Adrenal gland (tissue), 12 donors: ENCODE measurements around the gene PEF1. TPM values are rescaled to one million over a fixed set of nuclear protein-coding genes. Genes with fewer than 3 reads are reported as not detected.

ENCODE experiments used
- DNase-seq, 7 donors: peaks; one replicate each; pipeline ENCODE4 v3.0.0-alpha.2; 2019 to 2020
- H3K27ac ChIP-seq, 5 donors: fragments of 200-600 bp; sonication (generic) in 4 of 5; 1 replicate in 3 of 5; 2 replicates in 2 of 5; pipeline versions ENCODE4 v1.5.1 to v1.8.0; 2016 to 2020; ENCODE audit warnings: mild to moderate bottlenecking in 1 of 5
- H3K27me3 ChIP-seq: fragments of 200-600 bp; 2 replicates; pipeline ENCODE4 v1.8.0; 2021
- H3K36me3 ChIP-seq, 2 donors: fragments of 200-600 bp; replicated peaks in 1 of 2; 1 replicate in 1 of 2; 2 replicates in 1 of 2; pipeline versions ENCODE4 v1.5.1 to v1.8.0; 2018 to 2022
- H3K4me1 ChIP-seq, 2 donors: fragments of 200-600 bp; replicated peaks in 1 of 2; 1 replicate in 1 of 2; 2 replicates in 1 of 2; pipeline versions ENCODE4 v1.5.1 to v1.8.0; 2018 to 2021
- H3K4me3 ChIP-seq, 4 donors: fragments of 200-600 bp; sonication (generic) in 3 of 4; one replicate each; pipeline ENCODE4 v1.5.1; 2016 to 2018
- H3K9me3 ChIP-seq, 3 donors: fragments of 200-600 bp; sonication (generic) in 1 of 3; replicated peaks in 1 of 3; 1 replicate in 2 of 3; 2 replicates in 1 of 3; pipeline versions ENCODE4 v1.5.1 to v1.8.0; 2016 to 2021
- POLR2A ChIP-seq, 2 donors: fragments of 450-650 bp; IDR thresholded peaks; one replicate each; pipeline ENCODE4 v1.6.1; 2017; ENCODE audit warnings: antibody characterized with exemption in 2 of 2, mild to moderate bottlenecking in 2 of 2, moderate library complexity in 1 of 2
- WGBS, 4 donors: extraction: QIAGEN DNeasy Blood & Tissue Kit in 2 of 4; methylation state at CpG; one replicate each; pipeline versions ENCODE4 v1.1.5 to v1.1.7; 2013 to 2017; 5-methylcytosine and 5-hydroxymethylcytosine counted together
- intact Hi-C, 2 donors: fragments of 100-400 bp; cut with DNase I; formaldehyde crosslinking; loops; one replicate each; pipeline versions ENCODE4 v1.14.1 to v1.15.0; 2022 to 2023
- polyA plus RNA-seq, 3 donors: library from polyadenylated mRNA; stranded (reverse); fragments of 200-250 nt in 2 of 3; fragments of 350-450 nt in 1 of 3; fragmentation: Illumina TruSeq in 1 of 3; extraction: RNeasy Lipid Tissue Mini Kit (QIAGEN cat#74804) in 1 of 3; gene quantifications; one replicate each; pipeline ENCODE4 v1.2.3, GENCODE V29; 2013 to 2014
- total RNA-seq, 9 donors: library from RNA; depleted of rRNA in 4 of 9; stranded (reverse); fragments of >200 nt in 4 of 9; fragments of 120-200 nt in 1 of 9; fragmentation: NEBNext Ultra II Directional in 1 of 9; extraction: Animal tissue kit (Norgen Biotek cat#: 25700) in 1 of 9; gene quantifications; one replicate each; pipeline versions ENCODE4 v1.1.0 to v1.2.4, GENCODE V29; 2013 to 2023
- TF ChIP-seq, protein P1 (sequence below), 6 experiments: fragments of 450-650 bp in 4 of 6; fragments of 200-600 bp in 2 of 6; sonication (generic) in 1 of 6; IDR thresholded peaks; 1 replicate in 5 of 6; 2 replicates in 1 of 6; pipeline versions ENCODE4 v1.5.1 to v1.8.0; 2016 to 2021; ENCODE audit warnings: antibody characterized with exemption in 6 of 6, mild to moderate bottlenecking in 2 of 6, moderate library complexity in 1 of 6
- donor health status: healthy with polysubstance abuse.
- donor health status: Bipolar disorder and iron deficiency.
- donor health status: DM: yes; HTN: yes; CAD: no.
- donor health status: DM: no; HTN: no; CAD: no.
- donor health status: DM: no; HTN: no; CAD: no.
- donor health status: DM: yes; HTN: yes; CAD: no.

PEF1 gene
- total and polyA plus RNA-seq, 12 donors, result 58.2 to 132 (median 86.2) TPM

GRCh38 chr1:31681415-31681814 is 36.7 kb upstream of the PEF1 start:
- 78 to 90% (median 82%) methylated on average over 9 of the region's 9 CpGs for WGBS, 4 donors
- H3K4me3 ChIP-seq, result no peak overlapping the region
- no peaks in the 10 kb centered on the region for H3K27me3 ChIP-seq
- no peak for TF ChIP-seq POLR2A (IDR thresholded peaks at IDR 0.05)
- TF ChIP-seq, protein P1, sequence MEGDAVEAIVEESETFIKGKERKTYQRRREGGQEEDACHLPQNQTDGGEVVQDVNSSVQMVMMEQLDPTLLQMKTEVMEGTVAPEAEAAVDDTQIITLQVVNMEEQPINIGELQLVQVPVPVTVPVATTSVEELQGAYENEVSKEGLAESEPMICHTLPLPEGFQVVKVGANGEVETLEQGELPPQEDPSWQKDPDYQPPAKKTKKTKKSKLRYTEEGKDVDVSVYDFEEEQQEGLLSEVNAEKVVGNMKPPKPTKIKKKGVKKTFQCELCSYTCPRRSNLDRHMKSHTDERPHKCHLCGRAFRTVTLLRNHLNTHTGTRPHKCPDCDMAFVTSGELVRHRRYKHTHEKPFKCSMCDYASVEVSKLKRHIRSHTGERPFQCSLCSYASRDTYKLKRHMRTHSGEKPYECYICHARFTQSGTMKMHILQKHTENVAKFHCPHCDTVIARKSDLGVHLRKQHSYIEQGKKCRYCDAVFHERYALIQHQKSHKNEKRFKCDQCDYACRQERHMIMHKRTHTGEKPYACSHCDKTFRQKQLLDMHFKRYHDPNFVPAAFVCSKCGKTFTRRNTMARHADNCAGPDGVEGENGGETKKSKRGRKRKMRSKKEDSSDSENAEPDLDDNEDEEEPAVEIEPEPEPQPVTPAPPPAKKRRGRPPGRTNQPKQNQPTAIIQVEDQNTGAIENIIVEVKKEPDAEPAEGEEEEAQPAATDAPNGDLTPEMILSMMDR (IDR thresholded peaks at IDR 0.05), result no peak
- no peaks in the 10 kb centered on the region for H3K9me3 ChIP-seq
- intact Hi-C loops, result no loop called here
- no peaks in the 10 kb centered on the region for H3K4me1 ChIP-seq
- no peak for DNase-seq
- no peaks in the 10 kb centered on the region for H3K36me3 ChIP-seq
- H3K27ac ChIP-seq, result no peak overlapping the region

GRCh38 chr1:31679676-31680230 is 35.1 kb upstream of the PEF1 start:
- Histone ChIP-seq H3K36me3 (no peaks in the 10 kb centered on the region), H3K9me3 (no peaks in the 10 kb centered on the region), H3K4me1 (no peaks in the 10 kb centered on the region), H3K27me3 (no peaks in the 10 kb centered on the region), H3K27ac (no peak overlapping the region), H3K4me3 (no peak overlapping the region)
- no peak for DNase-seq
- intact Hi-C loops, result no loop called here
- WGBS, 4 donors, result 76 to 87% (median 82%) methylated on average over 17 to 23 of the region's 23 CpGs
- TF ChIP-seq, protein P1 (IDR thresholded peaks at IDR 0.05), result no peak
- no peak for TF ChIP-seq POLR2A (IDR thresholded peaks at IDR 0.05)

DNA sequence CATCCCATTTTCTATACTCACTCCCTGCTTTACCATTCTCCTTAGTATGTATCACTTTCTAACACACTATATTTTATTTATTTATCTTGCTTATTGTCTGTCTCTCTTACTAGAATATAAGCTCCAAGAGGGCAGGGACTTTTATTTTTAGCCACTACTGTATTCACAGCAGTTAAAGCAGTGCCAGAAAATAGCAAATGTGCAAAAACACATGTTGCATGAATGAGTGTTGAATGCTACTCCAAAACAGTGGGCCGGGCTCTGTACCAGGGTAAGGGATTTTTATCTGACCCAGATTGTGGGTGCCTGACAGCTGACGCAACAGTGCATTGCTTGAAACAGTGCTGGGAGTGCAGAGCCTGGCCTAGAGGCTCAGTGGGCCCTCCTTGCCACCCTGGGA is 34.4 kb upstream of the PEF1 start:
- no peak for TF ChIP-seq POLR2A (IDR thresholded peaks at IDR 0.05)
- TF ChIP-seq, protein P1 (IDR thresholded peaks at IDR 0.05), result no peak
- Histone ChIP-seq H3K27me3 (no peaks in the 10 kb centered on the region), H3K4me3 (no peak overlapping the region), H3K27ac (no peak overlapping the region), H3K36me3 (no peaks in the 10 kb centered on the region), H3K9me3 (no peaks in the 10 kb centered on the region), H3K4me1 (no peaks in the 10 kb centered on the region)
- no peak for DNase-seq
- intact Hi-C loops, result no loop called here
- 35 to 46% (median 43%) methylated on average over 2 of the region's 2 CpGs for WGBS, 4 donors

DNA sequence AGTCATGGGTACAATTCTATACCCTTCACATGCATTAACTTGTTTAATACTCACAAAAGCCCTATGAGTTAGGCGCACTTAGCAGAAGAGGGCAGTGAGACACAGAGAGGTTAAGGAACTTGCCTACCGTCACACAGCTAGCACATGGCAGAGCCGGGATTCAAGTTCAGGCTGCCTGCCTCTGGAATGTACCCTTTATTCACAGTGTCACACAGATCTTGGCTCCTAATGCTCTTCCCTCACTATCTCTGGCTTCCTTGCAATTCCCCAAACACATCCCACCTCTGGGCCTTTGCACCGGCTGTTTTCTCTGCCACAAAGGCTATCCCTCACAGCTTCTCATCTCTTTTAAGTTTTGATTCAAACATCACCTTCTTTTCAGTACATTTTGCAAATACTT is 34.0 kb upstream of the PEF1 start:
- TF ChIP-seq, protein P1 (IDR thresholded peaks at IDR 0.05), result no peak
- no peak for TF ChIP-seq POLR2A (IDR thresholded peaks at IDR 0.05)
- Histone ChIP-seq H3K4me3 (no peak overlapping the region), H3K4me1 (no peaks in the 10 kb centered on the region), H3K27ac (no peak overlapping the region), H3K9me3 (no peaks in the 10 kb centered on the region), H3K27me3 (no peaks in the 10 kb centered on the region), H3K36me3 (no peaks in the 10 kb centered on the region)
- intact Hi-C loops, result no loop called here
- no peak for DNase-seq
- WGBS, 4 donors, result 84 to 89% (median 87%) methylated on average over 4 of the region's 4 CpGs
